NB4 (cell line): ENCODE data around the gene METTL4.

Experiments
- CTCF ChIP-seq: IDR thresholded peaks from one replicate; pipeline ENCODE4 v1.5.1; 2012; ENCODE audit warnings: low read depth, low read length
- POLR2A ChIP-seq: IDR thresholded peaks from 2 replicates; pipeline ENCODE4 v1.6.1; 2011; ENCODE audit warnings: mild to moderate bottlenecking; ENCODE audit not compliant: insufficient read length; ENCODE audit errors: extremely low read depth

- TF ChIP-seq POLR2A (no peak), CTCF (no peak)
These were observed 17.5 kb upstream of the METTL4 start for GRCh38 chr18:2588666-2589344.
